Fibroblast of pulmonary artery (primary cell): Measurements from ENCODE around the gene NMNAT1.
"Not testable (repeated sequence)": the region's sequence is repeated elsewhere in the genome, so short reads cannot be mapped to it uniquely, and the experiment has no call there.

Experiments used
- DNase-seq: peaks from one replicate; pipeline ENCODE4 v3.0.0-alpha.2; 2010; ENCODE audit warnings: low read depth
- H3K4me3 ChIP-seq: replicated peaks from 2 replicates; pipeline ENCODE4 v1.5.1; 2011; ENCODE audit warnings: low read depth, mild to moderate bottlenecking, control low read depth, low read length, moderate library complexity
- TF ChIP-seq, protein P1 (sequence below): IDR thresholded peaks from 2 replicates; pipeline ENCODE4 v1.5.1; 2011; ENCODE audit warnings: mild to moderate bottlenecking, control low read depth, low read length, inconsistent platforms; ENCODE audit errors: missing control alignments

Gene NMNAT1

DNA sequence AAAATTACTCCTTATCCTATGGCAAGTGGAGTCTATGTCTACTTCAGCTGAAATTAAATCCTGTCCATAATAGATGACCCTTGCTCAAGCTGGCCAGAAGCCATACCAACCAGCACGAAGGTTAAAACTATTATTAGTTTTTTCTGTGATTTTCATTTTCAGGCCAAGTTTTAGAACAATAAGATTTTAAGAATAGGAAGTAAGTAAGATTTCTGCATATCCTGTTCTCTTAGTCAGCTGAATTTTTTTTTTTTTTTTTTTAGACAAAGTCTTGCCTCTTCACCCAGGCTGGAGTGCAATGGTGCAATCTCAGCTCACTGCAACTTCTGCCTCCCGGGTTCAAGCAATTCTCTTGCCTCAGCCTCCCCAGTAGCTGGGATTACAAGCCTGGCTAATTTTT, 47.7 kb downstream of the NMNAT1 start:
- DNase-seq, result peak; percentile 88
- TF ChIP-seq, protein P1, sequence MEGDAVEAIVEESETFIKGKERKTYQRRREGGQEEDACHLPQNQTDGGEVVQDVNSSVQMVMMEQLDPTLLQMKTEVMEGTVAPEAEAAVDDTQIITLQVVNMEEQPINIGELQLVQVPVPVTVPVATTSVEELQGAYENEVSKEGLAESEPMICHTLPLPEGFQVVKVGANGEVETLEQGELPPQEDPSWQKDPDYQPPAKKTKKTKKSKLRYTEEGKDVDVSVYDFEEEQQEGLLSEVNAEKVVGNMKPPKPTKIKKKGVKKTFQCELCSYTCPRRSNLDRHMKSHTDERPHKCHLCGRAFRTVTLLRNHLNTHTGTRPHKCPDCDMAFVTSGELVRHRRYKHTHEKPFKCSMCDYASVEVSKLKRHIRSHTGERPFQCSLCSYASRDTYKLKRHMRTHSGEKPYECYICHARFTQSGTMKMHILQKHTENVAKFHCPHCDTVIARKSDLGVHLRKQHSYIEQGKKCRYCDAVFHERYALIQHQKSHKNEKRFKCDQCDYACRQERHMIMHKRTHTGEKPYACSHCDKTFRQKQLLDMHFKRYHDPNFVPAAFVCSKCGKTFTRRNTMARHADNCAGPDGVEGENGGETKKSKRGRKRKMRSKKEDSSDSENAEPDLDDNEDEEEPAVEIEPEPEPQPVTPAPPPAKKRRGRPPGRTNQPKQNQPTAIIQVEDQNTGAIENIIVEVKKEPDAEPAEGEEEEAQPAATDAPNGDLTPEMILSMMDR, result no peak
- H3K4me3 ChIP-seq, result no peak overlapping the region

DNA sequence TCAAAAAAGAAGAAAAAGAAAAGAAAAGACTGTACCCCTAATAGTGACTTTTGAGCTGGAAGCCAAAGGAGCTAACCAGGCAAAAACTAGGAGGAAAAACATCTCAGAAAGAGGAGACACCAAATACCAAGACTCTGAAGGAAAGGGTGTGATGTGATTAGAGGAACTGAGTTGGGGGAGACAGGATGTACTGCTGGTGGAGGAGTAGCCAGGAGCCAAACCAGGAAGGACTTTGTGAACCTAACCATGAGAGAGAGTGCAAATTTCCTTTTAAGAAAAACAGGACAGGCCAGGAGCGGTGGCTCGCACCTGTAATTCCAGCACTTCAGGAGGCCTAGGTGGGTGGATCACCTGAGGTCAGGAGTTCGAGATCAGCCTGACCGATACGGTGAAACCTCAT, 49.6 kb downstream of the NMNAT1 start:
- no peak for DNase-seq
- no peak overlapping the region for H3K4me3 ChIP-seq
- TF ChIP-seq, protein P1, result no peak

DNA sequence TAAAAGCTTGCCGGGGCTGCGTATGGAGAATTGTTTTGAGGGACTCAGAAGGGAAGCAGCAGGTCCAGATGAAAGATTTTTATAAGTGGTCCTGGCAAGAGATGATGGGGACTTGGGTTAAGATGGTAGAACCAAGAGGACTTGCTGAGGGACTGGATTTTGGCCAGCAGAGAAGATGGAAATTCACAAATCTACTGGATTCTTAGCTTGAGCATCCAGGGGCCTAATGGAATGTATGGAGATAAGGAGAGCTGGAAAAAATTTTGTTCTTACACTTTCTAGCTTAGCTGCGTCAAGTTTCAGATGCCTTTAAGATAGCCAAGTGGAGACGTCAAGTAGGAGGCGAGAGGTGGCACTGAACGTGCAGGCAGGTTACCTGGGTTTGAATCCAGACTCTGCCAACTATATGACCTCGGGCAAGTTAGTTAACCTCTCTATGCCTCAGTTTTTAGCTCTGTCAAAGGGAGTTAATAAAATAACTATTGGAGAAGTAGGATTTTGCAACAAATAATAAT, 50.3 kb downstream of the NMNAT1 start:
- no peak overlapping the region for H3K4me3 ChIP-seq
- DNase-seq, result peak; percentile 46
- TF ChIP-seq, protein P1, result no peak

DNA sequence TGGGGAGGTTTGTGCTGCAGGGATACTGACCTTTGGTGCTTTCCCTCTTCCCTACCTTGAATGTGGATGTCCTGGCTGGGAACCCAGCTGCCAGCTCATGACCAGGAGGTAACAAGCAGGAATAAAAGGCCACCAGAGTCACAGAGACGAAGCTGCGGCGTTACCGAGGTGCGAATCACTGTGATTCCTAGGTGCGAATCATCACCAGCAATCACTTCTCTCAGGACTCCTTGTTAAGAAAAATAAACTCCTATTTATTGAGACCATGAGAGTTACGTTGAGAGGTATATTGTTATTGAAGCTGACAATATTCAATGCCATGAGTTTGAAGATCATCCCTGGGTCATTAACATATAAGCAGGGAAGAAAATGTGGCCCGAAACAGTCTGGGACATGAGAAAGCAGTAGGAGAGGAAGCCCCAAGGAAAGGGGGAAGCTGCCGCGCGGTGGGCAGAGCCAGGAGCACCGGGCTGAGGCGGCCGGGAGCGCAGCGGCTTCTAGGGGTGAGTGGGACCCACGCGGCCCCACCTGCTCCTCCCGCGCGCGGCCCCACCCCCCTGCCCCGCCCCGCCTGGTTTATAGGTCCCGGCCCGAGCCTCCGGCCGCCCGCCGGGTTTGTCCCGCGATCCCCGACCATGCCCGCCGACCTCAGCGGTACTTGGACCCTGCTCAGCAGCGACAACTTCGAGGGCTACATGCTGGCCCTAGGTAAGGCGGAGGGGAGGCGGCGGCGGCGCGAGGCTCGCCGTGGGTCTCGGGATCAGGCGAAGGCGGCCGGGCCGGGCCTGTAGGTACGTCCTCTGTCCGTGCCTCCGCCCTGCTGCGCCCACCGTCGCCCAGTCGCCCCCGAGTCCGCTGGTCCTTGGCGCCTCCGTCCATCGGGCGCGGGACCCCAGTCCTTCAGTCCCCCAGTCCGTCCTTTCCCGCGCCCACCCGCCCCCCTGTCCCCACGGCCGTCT, 53.6 kb downstream of the NMNAT1 start, which contains the start of gene RBP7:
Gene RBP7, plus strand, starts transcription at position 605 of the 959 bp plus-strand sequence. Its CDS starts 31 bp downstream, at position 636.
- peak within 1 kb of the TSS; percentile 17 for H3K4me3 ChIP-seq
- TF ChIP-seq, protein P1, result no peak
- DNase-seq, result no peak

DNA sequence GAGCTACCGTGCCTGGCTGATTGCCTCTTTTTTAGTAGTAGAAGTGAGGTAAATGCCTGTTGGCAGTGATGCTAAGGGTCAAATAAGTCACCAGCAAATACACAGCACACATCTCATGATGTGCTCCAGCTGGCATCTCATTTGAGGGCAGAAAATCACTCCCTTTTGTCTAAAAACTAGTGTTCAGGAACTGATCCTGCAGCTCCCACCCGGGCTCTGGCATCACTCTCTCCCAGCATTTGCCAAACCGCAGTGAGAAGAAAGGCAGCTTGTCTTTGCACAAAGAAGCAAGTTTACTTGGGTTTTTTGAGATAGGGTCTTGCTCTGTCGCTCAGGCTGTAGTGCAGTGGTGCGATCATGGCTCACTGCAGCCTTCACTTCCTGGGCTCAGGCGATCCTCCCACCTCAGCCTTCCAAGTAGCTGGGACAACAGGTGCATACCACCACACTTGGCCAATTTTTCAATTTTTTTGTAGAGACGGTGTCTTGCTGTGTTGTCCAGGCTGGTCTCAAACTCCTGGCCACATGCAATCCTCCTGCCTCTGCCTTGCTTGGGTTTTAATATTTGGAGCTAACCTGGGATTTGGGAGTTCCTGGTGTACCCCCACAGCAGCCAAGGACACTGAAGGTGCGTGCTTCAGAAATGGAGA, 57.9 kb downstream of the NMNAT1 start:
- TF ChIP-seq, protein P1, result no peak
- H3K4me3 ChIP-seq, result no peak overlapping the region
- DNase-seq, result peak; percentile 52

DNA sequence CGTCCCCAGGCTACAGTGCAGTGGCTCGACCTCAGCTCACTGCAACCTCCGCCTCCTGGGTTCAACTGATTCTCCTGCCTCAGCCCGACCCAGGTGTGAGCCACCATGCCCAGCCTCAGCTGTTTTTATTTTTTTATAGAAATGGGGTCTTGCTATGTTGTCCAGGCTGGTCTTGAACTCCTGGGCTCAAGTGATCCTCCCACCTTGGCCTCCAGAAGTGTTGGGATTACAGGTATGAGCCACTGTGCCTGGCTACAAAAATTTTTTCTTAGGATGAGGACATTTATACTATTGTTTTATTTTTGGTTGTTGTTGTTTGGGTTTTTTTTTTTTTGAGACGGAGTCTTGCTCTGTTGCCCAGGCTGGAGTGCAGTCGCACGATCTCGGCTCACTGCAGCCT, 62.0 kb downstream of the NMNAT1 start:
- not testable (repeated sequence) for H3K4me3 ChIP-seq, DNase-seq

DNA sequence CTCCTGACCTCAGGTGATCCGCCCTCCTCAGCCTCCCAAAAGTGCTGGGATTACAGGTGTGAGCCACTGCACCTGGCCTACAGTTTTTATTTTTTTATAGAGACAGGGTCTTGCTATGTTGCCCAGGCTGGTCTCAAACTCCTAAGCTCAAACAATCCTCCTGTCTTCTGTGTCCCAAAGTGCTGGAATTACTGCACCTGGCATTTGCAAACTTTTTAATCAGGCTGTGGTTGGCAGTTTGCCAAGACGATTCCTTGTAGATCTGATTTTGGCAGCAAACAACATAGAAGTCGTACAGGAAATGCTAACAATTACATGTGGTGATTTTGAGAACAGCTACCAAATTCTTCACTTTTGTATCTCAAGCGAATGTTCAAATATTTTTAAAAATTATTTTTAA, 63.9 kb downstream of the NMNAT1 start:
- peak; percentile 66 for DNase-seq
- TF ChIP-seq, protein P1, result no peak

More for the DNA sequence above, 63.9 kb downstream of the NMNAT1 start:
- no peak overlapping the region for H3K4me3 ChIP-seq
